ENCODE results near the gene S100A14.
A peak's percentile ranks its signal among the peaks of the same experiment; 100 is the strongest.

The S100A14 gene

DNA sequence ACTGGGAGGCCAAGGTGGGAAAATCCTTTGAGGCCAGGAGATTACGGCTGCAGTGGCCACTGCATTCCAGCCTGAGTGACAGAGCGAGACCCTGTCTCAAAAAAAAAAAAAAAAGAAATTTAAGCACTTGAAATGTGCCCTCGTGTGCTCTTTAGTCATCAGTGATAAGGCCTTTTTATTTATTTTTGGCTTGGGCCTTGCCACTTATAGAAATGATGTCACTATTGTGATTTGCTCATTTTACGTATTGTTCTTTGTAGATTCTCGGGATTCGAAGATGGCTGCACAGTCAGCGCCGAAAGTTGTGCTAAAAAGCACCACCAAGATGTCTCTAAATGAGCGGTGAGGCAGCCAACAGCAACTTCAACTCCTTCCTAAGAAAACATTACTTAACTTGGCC lies 20.2 kb upstream of the S100A14 start:
- no peak for DNase-seq

DNA sequence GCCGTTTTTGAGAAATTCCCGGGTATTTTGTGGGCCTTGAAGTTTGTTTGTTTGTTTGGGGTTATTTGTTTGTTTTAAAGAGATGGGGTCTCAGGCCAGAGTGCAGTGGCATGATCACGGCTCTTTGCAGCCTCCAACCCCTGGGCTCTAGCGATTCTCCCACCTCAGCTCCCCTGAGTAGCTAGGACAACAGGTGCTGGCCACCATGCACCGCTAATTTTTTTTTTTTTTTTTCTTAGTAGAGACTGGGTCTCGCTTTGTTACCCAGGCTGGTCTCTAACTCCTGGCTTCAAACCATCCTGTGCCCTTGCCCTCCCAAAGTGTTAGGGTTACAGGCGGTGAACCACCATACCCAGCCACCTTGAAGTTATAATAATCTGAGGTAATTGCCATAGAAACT lies 19.7 kb upstream of the S100A14 start:
- no peak for DNase-seq

DNA sequence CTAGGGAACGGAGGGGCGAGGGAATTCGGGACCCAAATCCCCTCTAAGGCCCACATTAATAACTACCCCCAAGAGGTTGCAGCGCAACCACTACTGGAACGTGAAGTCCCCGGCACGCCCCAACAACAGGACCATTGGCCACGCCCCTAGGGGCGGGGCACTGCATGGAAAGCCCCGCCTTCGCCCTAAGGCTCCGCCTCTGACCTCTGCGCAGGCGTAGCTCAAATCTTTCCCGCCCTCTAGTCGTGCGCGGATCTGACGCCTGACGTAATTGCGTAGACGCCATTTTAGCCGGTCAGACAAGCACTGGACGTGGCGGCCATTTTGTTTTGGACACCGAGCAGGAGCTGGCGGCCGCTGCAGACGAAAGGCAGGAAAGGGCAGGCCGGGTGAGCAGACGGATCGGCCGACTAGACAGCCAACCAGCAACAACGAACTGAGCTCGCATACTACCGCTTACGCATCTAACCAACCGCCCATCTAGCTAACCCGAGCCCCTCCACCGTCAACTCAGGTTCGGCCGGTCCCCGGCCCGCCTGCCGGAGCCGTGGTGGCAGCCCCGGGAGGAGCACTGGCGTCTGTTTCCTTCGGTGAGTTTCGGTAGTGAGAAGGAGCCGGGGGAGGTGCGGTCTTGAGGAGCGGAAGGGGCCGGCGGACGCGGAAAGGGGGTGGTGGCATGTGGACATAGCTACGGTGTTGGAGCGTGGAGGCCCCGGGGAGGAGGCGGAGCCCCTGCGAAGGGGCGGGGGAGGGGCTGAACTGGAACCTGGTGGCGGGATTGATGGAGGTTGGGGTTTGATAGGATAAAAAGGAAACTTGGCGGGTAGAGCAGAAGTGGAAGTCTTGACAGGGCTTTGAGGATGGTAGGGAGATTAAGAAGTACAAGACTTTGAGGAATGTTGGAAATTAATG lies 17.9 kb upstream of the S100A14 start, which contains the start of gene CHTOP:
CHTOP (plus strand) TSS at position 313 of the 912 bp plus-strand sequence. CDS start 2,523 bp downstream, outside the sequence.
- peak; percentile 98 for DNase-seq

DNA sequence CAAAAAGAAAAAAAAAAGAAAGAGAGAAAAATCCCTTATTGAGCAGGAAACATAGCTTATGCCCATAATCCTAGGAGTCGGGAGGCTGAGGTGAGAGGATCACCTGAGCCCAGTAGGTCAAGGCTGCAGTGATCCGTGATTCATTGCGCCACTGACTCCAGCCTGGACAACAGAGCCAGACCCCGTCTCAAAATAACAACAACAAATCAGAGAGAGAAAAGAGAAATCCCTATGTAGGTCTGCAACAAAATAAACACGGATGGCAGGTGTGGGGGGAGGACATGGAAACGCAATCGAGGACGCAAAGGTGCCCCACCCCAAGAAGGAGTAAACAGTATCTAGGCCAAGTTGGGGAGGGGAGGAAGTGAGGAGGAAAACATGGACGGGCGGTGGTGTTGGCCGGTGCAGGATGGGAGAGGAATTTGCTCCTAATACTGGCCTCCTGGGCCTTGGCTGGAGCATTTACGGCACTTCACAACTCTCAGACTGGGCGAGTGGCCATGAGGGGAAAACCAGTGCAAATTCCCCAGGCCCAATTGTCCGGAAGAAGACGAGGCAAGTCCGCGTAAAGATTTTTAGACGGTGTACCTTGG lies 17.1 kb upstream of the S100A14 start:
- no peak for DNase-seq

DNA sequence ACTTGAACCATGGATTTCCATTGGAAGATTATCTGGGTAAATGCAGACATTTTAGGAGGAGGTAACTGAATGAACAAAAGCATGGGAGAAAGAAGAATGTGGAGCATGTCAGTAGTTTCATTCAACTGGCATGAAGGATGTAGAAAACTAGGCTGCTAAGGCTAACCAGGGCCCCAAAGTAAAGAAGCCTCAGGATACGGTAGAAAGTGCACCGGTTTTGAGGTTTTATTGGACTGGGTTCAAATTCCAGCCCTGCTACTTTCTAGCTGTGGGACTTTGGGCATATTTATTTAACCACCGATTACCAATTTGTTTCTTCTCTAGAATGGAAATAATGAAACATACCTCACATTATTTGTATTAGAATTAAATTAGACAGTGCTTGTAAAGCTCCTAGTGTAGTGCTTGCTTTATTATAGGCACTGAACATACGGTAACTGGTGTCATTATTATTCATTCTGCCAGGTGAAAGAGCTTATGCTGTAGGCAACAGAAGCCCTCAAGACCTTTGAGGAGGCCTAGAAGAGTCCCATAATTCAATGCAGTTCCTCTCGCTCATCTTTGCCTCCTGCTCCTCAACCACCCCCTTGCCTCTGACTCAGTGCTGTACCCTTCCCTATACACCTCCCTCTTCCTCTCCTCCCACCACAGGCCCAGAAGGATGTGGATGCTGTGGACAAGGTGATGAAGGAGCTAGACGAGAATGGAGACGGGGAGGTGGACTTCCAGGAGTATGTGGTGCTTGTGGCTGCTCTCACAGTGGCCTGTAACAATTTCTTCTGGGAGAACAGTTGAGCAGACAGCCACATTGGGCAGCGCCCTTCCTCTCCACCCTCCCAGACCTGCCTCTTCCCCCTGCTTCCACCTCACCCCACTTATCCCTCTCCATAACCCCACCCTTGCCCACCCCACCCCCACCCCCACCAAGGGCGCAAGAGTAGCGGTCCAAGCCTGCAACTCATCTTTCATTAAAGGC lies 15.2 kb upstream of the S100A14 start:
- DNase-seq = no peak

DNA sequence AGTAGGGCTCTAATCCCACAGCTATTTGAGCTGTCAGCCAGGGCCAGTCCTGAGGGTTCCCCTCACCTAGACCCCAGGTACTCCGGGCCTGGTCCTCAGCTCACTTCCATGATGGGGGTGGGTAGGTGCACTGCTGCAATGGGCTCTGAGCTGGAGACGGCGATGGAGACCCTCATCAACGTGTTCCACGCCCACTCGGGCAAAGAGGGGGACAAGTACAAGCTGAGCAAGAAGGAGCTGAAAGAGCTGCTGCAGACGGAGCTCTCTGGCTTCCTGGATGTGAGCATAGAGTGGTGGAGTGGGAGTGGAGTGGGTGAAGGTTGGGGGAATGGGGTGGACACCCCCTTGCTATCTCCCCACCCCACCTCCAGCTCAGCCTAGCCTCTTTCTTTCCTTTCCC lies 14.3 kb upstream of the S100A14 start:
- no peak for DNase-seq

DNA sequence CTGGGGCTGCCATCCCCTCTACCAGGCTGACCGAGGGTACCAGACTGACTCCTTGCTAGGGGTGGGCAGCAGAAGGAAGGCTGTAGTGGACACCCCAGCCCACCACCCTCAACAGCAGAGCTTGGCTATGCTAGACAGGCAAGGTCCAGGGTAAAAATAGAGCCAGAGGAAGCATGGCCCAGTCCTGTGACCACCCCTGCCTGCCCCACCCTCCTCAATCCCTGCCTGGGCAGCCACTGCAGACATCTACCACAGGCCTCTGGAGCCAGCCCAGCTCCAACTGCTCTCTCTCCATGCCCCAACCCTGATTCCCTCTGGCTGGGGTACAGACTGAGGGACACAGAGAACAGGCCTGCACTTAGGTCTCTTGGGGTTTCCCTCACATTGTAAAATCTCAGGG lies 13.8 kb upstream of the S100A14 start:
- DNase-seq = no peak

DNA sequence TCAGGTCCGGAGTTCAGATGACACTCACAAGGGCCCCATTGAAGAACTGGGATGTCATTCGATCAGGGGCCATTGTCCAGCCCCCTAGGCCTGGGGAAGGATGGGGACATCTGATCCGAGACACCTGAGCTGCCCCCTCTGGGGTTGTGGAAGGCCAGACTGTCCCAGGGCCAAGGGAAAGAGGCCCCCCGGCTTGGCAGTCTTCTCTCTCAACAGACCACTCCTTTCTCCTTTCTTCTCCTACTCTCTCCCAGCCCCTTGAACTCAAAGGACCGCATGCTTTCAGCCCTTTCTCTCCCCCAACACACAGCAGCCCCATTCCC lies 13.2 kb upstream of the S100A14 start:
- DNase-seq = no peak

DNA sequence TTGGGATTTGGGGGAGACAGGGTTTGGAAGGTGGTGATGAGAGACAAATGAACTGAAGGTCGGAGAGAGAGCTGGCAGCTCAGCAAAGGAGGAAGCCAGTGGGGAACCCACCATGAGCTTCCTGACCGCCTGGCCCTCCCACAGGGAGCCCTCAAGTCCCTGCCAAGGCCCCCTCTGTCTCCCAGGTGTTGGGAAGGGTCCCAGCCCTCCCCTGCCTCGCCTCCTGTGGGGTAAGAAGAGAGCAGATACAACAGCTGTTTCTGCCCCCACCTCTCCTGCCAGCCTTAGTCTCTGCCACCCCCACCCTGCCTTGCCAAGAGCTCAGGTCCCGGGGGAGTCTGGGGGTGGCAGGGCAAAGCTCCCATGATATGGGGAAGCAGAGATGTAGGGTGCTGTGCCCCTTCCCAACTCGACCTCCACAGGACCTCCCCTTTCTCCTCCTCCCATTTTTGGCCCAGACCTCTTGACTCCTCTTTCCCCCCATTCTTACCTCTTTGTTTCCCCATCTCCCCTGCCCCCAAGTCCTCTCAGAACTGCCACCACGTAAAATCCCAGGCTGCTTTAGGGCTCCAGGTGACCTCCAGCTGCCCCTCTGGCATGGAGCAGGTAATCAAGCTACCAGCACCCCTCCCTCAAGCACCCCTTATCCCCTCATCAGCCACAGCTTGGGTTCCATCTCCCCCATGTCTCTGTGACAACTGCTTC lies 12.7 kb upstream of the S100A14 start:
- no peak for DNase-seq

DNA sequence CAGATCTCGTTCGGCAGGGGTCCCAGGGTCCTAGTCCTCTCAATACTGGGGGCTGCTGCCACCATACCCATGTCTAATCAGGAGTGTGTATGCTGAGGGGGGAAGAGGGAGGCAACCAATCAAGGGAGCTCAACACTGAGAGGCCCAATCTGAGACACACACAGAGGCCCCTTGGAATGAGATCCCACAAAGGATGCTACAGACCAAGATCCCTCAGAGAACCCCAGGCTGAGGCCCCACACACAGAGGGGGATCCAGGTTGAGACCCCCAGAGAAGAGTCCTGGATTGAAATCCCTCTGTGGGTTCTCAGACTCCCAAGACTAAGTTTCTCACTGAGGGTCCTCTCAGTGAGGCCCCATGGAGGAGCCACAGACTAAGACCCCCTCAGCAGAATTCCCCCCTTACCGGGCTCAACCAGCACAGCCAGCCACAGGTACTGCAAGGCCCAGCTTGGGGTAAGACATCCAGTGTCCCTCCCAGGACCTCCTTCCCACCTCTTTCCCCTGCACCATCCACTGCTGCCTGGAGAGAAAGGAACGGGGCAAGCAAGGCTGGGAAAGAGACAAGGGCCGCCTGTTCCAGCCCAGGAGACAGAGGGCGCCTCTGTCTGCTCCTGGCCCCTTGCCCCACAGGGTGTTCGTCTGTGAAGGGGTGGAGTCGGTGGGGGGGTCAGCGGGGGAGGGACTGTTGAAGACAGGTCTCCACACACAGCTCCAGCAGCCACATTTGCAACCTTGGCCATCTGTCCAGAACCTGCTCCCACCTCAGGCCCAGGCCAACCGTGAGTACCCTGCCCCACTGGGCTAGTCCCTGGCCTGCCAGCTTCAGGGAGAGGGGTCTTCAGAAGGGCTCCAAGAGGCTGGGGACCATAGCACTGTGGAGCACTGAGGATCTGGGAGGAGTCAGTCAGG lies 11.8 kb upstream of the S100A14 start, which contains the start of gene S100A1:
S100A1 (plus strand) TSS at position 720 of the 912 bp plus-strand sequence. CDS start 2,088 bp downstream, outside the sequence.
- no peak for DNase-seq

DNA sequence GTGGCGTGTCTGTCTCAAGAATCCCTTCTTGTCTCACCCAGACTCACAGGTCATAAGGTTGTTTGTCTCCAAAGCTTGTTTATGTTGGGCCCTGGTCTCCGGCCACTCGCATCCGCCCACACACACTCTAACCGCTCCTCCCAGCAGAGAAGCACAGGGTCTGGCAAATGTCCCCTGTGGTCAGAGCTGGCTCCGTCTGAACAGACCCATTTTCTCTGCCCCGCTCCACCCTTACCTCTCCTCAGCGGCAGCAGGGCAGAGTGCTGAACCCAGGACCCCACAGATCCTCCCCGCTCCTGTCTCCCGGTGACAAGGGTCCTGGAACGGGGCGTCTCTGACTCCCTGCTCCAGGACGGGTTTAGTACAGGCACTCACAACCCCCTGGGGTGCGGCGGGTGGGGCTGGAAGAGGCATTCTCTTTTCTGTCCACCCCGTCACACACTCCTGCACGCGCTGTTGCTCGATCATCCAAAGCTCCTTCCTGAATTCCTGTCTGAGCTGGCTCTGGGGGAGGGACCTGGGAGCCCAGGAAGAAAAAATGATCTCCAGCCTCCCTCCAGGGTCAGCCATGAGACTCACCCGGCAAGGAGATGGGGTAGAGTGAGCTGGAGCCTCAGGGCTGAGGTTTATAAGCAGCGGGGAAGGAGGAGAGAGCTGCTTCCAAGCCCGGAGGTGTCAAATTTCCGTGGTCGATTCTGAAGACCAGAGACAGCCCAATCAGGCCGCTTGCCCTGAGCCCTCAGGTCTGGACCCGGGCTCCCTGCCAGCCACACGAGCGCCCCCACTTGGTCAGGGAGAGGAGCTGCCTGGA lies 11.0 kb upstream of the S100A14 start, which contains the start of gene S100A13:
S100A13 (minus strand) TSS at position 602 of the 811 bp plus-strand sequence. CDS start 1,033 bp downstream, outside the sequence.
- DNase-seq = peak; percentile 71

DNA sequence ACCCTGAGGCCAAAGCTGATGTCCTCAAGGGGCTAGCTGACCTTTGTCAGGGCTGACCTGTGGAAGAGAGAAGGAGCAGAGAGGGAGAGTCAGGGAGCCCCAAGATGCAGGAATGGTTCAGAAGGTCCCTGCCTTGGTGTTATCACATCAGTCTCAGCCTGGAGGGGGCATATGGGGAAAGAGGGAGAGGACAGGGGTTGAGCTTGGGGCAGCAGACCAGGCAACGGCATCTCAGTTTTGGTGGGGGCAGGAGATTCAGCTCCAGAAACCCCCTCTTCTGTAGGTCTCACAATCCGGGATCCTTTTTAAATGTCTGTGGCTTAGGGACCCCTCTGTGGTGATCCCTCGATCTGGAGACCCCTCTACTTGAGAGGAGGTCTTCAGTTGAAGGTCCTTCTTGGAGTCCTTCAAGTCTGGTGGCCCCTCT lies 10.4 kb upstream of the S100A14 start:
- DNase-seq = no peak

DNA sequence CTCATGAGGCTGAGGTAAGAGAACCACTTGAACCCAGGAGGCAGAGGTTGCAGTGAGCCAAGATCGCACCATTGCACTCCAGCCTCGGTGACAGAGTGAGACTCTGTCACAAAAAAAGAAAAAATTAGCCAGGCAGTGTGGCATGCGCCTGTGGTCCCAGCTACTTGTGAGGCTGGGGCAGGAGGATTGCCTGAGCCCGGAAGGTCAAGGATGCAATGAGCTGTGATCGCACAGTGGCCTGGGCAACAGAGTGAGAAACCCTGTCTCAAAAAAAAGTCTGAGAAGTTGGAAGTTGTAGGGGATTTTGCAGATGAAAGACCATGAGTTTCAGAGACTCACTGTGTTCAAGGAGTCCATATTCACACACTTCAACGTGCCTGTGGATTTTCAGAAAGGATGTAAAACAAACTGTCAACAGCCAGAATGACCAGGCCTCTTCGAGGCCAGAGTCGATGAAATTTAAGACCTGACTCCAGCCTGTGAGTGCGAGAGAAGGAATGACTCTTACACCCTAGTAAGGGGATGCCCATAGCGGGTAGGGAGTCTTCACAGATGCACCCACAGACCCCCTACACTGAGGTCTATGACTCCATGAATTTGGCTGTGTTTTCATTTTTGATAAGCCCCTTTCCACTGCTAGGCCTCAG lies 9.0 kb upstream of the S100A14 start:
- DNase-seq = no peak

DNA sequence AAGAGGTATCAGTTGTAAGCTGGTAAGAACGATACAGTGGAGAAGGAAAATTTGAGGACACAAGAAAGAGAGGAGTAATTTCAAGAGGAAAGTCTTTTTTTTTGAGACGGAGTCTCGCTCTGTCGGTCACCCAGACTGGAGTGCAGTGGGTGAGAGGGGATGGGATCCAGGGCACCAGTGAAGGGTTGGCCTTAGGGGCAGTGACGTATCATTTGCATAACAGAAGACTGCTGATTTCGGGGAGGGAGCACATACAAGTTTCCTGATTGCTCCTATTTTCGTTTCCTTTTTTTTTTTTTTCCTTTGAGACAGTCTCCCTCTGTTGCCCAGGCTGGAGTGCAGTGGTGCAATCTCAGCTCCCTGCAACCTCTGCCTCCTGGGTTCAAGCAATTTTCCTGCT lies 7.0 kb upstream of the S100A14 start:
- no peak for DNase-seq

DNA sequence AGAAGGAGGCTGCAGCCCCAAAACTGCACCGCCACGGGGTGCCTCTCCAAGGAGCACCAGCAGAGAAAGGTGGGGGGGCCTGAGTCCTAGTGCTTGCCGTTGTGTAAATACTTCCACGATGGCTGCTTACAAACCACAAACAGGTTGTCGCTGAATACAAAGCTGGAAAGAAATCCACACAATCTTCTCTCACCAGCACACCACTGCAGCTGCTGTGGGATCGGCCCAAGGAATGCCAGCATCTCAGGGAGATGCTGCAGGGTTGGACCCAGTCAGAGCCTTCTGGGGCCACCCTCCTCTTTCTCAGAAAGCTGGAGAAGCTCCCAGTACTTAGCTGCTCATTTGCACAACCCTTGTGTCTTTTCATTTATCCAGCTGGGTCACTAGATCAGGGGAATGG lies 3.0 kb upstream of the S100A14 start:
- no peak for DNase-seq

DNA sequence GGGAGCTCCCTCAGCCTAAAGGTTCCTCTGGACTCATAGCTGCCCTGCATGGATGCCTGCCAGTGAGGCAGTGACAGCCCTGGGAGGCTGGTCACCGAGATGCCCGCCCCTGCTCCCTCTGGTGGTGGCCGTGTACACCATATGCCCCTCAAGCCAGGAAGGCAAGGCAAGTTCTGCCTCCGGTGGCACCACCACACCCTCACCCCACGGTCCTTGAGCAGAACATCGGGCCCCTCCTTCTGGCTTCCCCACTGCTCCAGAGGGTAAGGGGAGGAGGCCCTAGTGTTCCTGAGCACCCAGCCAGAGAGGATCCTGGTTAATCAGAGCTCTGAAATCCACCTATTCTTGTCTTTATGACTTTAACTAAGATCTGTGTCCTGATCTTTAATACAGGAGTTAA lies 1.5 kb upstream of the S100A14 start:
- DNase-seq = peak; percentile 50

DNA sequence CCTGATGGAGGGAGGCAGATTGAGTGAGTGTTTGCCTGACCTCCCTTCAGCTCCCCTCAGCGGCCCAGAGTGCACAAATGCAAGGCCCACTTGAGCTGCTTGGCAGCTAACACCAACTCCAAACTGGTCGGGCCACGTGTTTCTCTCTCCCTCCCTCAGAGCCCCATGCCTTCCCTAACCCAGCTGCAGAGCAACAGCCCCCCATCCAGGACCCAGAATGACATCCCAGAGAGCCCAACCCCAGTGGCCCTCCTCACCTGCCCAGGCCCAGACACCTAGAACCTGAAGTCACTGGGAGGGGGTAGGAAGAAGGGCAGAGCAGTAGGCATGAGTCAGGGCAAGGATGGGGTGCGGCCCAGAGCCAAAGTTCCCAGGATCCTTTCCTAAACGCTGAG lies 789 bp upstream of the S100A14 start:
- no peak for DNase-seq

DNA sequence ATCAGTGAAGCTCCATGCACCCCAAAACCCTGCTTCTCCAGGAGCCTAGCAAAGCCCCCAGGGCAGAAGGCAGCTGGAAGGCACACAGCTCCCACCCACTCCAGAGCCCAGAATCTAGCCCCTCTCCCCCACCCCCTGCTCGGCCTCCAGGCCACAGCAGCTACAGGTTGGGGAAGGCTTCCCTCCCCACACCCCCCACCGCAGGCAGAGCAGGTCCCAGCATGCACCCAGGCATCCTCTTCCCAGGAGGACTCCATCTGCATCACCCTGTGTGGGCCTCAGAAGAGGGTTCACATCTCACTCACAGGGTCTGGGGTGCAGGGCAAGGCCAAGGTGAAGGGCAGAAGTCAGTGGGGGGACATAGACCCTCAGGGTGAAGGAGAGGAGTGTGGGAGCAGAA lies 719 bp downstream of the S100A14 start:
- no peak for DNase-seq

DNA sequence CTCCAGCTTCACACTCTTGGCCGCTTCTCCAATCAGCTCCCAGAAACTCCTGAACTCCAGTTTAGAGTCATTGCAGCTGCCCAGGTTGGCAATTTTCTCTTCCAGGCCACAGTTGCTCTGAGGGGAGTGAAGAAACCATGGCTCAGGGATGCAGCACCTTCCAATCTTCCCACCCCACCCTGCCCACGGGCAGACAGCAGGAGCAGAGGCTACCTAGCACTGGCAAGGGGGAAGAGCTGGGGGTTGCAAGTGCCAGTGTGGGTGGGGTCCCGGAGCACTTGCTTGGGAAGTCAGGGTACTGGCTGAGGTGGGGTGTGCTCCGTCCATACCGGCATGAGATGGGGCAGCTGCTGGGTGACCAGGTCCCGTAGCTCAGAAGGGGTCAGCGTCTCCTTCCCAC lies 1.2 kb downstream of the S100A14 start:
- DNase-seq = no peak
